MV-4-11 (cell line): ENCODE data around the gene MYH8.
A peak's percentile ranks its signal among the peaks of the same experiment; 100 is the strongest.

Experiments
- DNase-seq: peaks from one replicate; lab custom pipeline; 2025; lab: John Stamatoyannopoulos, UW

The MYH8 gene

GRCh38 chr17:10421900-10422542 is at the start of gene MYH8:
MYH8 (minus strand) TSS chr17:10421950; CDS start chr17:10420227, 1,723 bp downstream.
- no peak for DNase-seq

GRCh38 chr17:10469459-10469858 is 47.7 kb upstream of the MYH8 start, which contains the start of gene MYH4:
MYH4 (minus strand) TSS chr17:10469559; CDS start chr17:10466745, 2,814 bp downstream.
- no peak for DNase-seq

GRCh38 chr17:10463402-10463801 is 41.7 kb upstream of the MYH8 start:
- no peak for DNase-seq

GRCh38 chr17:10460062-10460461 is 38.3 kb upstream of the MYH8 start:
- no peak for DNase-seq

GRCh38 chr17:10458701-10459100 is 37.0 kb upstream of the MYH8 start:
- DNase-seq: no peak

- DNase-seq: no peak
Measured at GRCh38 chr17:10457952-10458351, 36.2 kb upstream of the MYH8 start.

- no peak for DNase-seq
Measured at GRCh38 chr17:10447026-10447931, 25.5 kb upstream of the MYH8 start.

- DNase-seq: no peak
Measured at GRCh38 chr17:10439816-10440215, 18.1 kb upstream of the MYH8 start.

- DNase-seq: no peak
Measured at GRCh38 chr17:10435096-10435495, 13.3 kb upstream of the MYH8 start.

GRCh38 chr17:10429421-10430045 is 7.8 kb upstream of the MYH8 start:
- no peak for DNase-seq

- no peak for DNase-seq
Measured at GRCh38 chr17:10428781-10429180, 7.0 kb upstream of the MYH8 start.

- DNase-seq: no peak
Measured at GRCh38 chr17:10421211-10421610, 539 bp downstream of the MYH8 start.

- no peak for DNase-seq
Measured at GRCh38 chr17:10420811-10421210, 939 bp downstream of the MYH8 start.

GRCh38 chr17:10417431-10417830 is 4.3 kb downstream of the MYH8 start:
- DNase-seq: no peak

GRCh38 chr17:10415161-10415560 is 6.6 kb downstream of the MYH8 start:
- no peak for DNase-seq

- DNase-seq: no peak
Measured at GRCh38 chr17:10403589-10403988, 18.2 kb downstream of the MYH8 start.

GRCh38 chr17:10398352-10398751 is 23.4 kb downstream of the MYH8 start:
- peak; percentile 5 for DNase-seq

- no peak for DNase-seq
Measured at GRCh38 chr17:10396524-10397163, 25.1 kb downstream of the MYH8 start.

GRCh38 chr17:10394201-10394887 is 27.4 kb downstream of the MYH8 start:
- DNase-seq: no peak

GRCh38 chr17:10392880-10393279 is 28.9 kb downstream of the MYH8 start:
- DNase-seq: no peak

GRCh38 chr17:10385871-10386270 is 35.9 kb downstream of the MYH8 start:
- DNase-seq: peak; percentile 17

GRCh38 chr17:10384175-10384574 is 37.6 kb downstream of the MYH8 start:
- no peak for DNase-seq
